HFFc6 (cell line): Measurements from ENCODE around the gene DNAJC1. TPM values are rescaled to one million over a fixed set of nuclear protein-coding genes. Genes with fewer than 3 reads are reported as not detected.

Experiments
- DNase-seq: peaks from one replicate; pipeline ENCODE4 v3.0.0-alpha.2; 2018
- H3K27ac Mint-ChIP-seq: 2 replicates; pipeline ENCODE4 v1.8.0; 2020; ENCODE audit warnings: mild to moderate bottlenecking, mixed read lengths
- H3K27me3 Mint-ChIP-seq: 2 replicates; pipeline ENCODE4 v1.8.0; 2021; ENCODE audit warnings: mild to moderate bottlenecking, moderate library complexity, mixed read lengths; ENCODE audit not compliant: insufficient read depth
- H3K36me3 Mint-ChIP-seq: 2 replicates; pipeline ENCODE4 v1.8.0; 2021; ENCODE audit warnings: low read depth, mixed read lengths
- H3K4me1 Mint-ChIP-seq: 2 replicates; pipeline ENCODE4 v1.8.0; 2020; ENCODE audit warnings: low read depth, mixed read lengths
- H3K4me3 Mint-ChIP-seq: 2 replicates; pipeline ENCODE4 v1.8.0; 2020; ENCODE audit warnings: mild to moderate bottlenecking, moderate library complexity, mixed read lengths
- H3K9me3 Mint-ChIP-seq: 2 replicates; pipeline ENCODE4 v1.8.0; 2020; ENCODE audit warnings: mild to moderate bottlenecking, mixed read lengths
- total RNA-seq, 6 experiments: library from RNA; stranded (reverse); fragmentation: NEBNext Ultra II Directional; extraction: Animal tissue kit (Norgen Biotek cat#: 25700); gene quantifications; 2 replicates in 1 of 6; 3 replicates in 5 of 6; pipeline ENCODE4 v1.2.3, GENCODE V29; 2021
- TF ChIP-seq, protein P1 (sequence below): fragments of 200-600 bp; sonication (generic); IDR thresholded peaks from 2 replicates; pipeline ENCODE4 v1.5.0; 2021; ENCODE audit warnings: antibody characterized with exemption, mild to moderate bottlenecking

DNAJC1 gene
- total RNA-seq, 6 experiments from 2014 or later, result 17.3 to 25.5 (median 17.9) TPM

DNA sequence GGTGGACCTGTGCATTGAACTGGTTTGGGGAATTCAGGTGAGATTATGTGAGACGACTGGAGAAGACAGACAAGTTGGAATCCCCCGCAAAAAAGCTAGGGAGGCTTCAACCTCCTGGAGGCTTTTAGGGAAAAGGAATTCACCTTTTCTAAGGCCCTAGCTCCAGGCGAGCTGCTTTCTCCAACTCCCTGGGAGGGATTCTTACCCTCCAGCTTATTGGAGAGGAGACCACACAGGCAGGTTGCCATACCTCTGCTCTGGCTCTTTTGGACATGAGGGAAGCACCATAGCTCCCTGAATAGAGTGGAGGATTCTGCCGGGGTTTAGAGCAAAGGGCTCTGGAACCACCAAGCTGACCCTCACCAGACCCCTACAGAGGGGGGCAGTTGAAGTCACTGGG lies 255.7 kb downstream of the DNAJC1 start:
- Mint-ChIP-seq H3K36me3 (peaks cover 5% of the 10 kb centered on the region), H3K4me1 (no peaks in the 10 kb centered on the region)

GRCh38 chr10:21746118-21746517 lies 257.4 kb downstream of the DNAJC1 start:
- no peak overlapping the region for H3K27ac Mint-ChIP-seq
- no peak overlapping the region for H3K4me3 Mint-ChIP-seq
- no peak for DNase-seq
- no peaks in the 10 kb centered on the region for H3K4me1 Mint-ChIP-seq
- H3K36me3 Mint-ChIP-seq, result peaks cover 5% of the 10 kb centered on the region
- H3K9me3 Mint-ChIP-seq, result no peaks in the 10 kb centered on the region
- TF ChIP-seq, protein P1, sequence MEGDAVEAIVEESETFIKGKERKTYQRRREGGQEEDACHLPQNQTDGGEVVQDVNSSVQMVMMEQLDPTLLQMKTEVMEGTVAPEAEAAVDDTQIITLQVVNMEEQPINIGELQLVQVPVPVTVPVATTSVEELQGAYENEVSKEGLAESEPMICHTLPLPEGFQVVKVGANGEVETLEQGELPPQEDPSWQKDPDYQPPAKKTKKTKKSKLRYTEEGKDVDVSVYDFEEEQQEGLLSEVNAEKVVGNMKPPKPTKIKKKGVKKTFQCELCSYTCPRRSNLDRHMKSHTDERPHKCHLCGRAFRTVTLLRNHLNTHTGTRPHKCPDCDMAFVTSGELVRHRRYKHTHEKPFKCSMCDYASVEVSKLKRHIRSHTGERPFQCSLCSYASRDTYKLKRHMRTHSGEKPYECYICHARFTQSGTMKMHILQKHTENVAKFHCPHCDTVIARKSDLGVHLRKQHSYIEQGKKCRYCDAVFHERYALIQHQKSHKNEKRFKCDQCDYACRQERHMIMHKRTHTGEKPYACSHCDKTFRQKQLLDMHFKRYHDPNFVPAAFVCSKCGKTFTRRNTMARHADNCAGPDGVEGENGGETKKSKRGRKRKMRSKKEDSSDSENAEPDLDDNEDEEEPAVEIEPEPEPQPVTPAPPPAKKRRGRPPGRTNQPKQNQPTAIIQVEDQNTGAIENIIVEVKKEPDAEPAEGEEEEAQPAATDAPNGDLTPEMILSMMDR, result no peak
- H3K27me3 Mint-ChIP-seq, result peaks cover 17% of the 10 kb centered on the region; the same call in 1 of the 2 replicates

More for the DNA sequence above, 255.7 kb downstream of the DNAJC1 start:
- no peaks in the 10 kb centered on the region for H3K9me3 Mint-ChIP-seq
- no peak for DNase-seq
- H3K27ac Mint-ChIP-seq, result no peak overlapping the region; the same call in 1 of the 2 replicates
- no peak overlapping the region for H3K4me3 Mint-ChIP-seq
- H3K27me3 Mint-ChIP-seq, result peaks cover 19% of the 10 kb centered on the region
- TF ChIP-seq, protein P1, result no peak

- TF ChIP-seq, protein P1, result no peak
- no peaks in the 10 kb centered on the region for H3K4me1 Mint-ChIP-seq
Observed at GRCh38 chr10:21744223-21744622, 259.3 kb downstream of the DNAJC1 start.

DNA sequence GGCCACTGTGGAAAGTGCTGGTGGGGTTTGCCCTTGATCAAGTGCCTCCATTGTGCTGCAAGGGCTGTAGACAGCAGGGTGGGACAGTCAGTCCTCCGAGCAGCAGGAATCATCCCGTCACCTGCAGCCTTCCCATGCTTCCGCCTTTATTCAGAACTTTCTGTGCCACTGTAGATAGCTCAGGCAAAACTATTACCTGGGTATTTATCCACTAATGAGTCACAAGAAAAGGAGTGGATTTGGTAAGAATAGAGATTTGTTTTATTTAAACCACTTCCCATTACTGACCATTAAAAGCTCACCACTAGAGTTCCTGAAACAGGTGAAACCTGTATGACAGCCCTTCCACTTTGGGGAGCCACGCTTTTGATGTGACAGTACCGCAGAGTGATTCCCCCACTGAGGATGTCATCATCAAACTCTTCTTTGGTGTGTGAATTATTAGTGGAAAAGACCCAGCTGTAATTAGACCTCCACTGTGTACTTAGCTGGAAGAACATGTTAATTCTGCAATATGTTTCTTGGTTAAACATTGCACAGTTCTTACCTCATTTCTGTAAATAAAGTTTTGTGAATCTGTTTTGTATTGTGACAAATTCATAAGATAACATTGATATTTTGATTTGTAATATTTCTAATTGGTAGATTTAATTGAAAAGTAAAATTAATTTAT lies 260.7 kb downstream of the DNAJC1 start:
- H3K9me3 Mint-ChIP-seq, result no peaks in the 10 kb centered on the region
- TF ChIP-seq, protein P1, result no peak
- peaks cover 14% of the 10 kb centered on the region for H3K27me3 Mint-ChIP-seq
- no peaks in the 10 kb centered on the region for H3K4me1 Mint-ChIP-seq
- peaks cover 14% of the 10 kb centered on the region for H3K36me3 Mint-ChIP-seq
- no peak for DNase-seq
- no peak overlapping the region for H3K27ac Mint-ChIP-seq
- H3K4me3 Mint-ChIP-seq, result no peak overlapping the region

More at GRCh38 chr10:21744223-21744622, 259.3 kb downstream of the DNAJC1 start:
- H3K27me3 Mint-ChIP-seq, result peaks cover 17% of the 10 kb centered on the region
- H3K9me3 Mint-ChIP-seq, result no peaks in the 10 kb centered on the region
- DNase-seq, result no peak
- no peak overlapping the region for H3K27ac Mint-ChIP-seq
- H3K4me3 Mint-ChIP-seq, result no peak overlapping the region
- peaks cover 5% of the 10 kb centered on the region for H3K36me3 Mint-ChIP-seq

DNA sequence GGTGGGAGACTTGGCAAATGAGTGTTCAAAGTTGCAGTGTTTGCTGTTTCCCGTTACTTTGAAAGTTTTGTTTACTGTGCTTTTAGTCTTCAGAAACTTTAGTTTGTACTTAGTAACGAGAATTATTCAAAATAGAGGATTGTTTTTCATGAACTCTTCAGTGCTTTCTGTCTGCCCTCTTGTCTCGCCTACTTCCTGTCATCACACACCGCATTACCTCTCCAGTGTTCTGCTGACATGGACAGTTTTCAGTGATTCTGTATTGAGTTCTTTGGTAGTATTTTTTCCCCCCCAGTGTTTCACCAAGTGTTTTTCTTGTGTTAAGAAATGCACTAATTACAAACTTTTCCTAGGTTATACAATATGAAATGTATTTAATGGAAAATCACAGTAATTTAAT lies 262.5 kb downstream of the DNAJC1 start:
- TF ChIP-seq, protein P1, result no peak
- Mint-ChIP-seq H3K4me3 (no peak overlapping the region), H3K27me3 (peaks cover 9% of the 10 kb centered on the region), H3K27ac (no peak overlapping the region), H3K9me3 (no peaks in the 10 kb centered on the region), H3K4me1 (peaks cover 5% of the 10 kb centered on the region; the same call in 1 of the 2 replicates), H3K36me3 (peaks cover 24% of the 10 kb centered on the region)
- DNase-seq, result no peak
